ENCODE results near the gene SLC45A2. TPM values are rescaled to one million over a fixed set of nuclear protein-coding genes. Genes with fewer than 3 reads are reported as not detected.

Gene SLC45A2
- total and polyA plus RNA-seq, 11 donors, result 0.30 TPM; not detected in 10

DNA sequence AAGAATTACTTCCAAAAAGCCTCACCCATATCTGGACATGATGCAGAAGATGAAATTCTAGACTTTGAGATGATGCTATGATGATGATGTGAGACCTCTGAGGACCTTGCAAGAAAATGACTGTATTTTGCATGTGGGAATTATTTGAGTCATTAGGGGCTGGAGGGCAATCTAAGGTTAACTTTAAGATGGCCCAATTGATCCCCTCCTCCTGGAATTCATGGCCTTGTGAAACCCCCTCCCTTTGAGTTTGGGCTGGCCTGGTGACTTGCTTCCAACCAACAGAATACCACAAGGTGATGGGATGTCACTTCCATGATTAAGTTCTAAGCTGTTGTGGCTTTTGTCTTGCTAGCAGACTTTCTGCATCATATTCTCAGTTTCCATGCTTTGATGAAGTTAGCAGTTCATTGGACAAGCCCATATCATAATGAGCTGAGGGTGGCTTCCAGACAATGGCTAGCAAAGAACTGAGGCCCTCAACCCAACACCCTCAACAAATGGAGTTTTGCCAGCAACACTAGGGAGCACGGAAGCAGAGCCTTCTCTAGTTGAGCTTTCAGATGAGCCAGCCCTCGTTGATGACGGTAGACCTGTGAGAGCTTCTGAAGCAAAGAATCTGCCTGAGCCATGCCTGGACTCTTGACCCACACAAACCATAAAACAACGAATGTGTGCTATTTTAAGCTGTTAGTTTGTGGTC, 30.8 kb upstream of the SLC45A2 start:
- ATAC-seq (no peak), DNase-seq (no peak)
- no peaks in the 10 kb centered on the region for H3K9me3 ChIP-seq
- WGBS, 4 donors, result 80 to 92% (median 89%) methylated on average over 4 of the region's 4 CpGs
- no peak overlapping the region for H3K27ac ChIP-seq
- H3K4me1 ChIP-seq, result peaks cover 0 to 7% (median 0%) of the 10 kb centered on the region in 12 donors
- no peak for TF ChIP-seq POLR2A (IDR thresholded peaks at IDR 0.05)
- TF ChIP-seq, protein P1, sequence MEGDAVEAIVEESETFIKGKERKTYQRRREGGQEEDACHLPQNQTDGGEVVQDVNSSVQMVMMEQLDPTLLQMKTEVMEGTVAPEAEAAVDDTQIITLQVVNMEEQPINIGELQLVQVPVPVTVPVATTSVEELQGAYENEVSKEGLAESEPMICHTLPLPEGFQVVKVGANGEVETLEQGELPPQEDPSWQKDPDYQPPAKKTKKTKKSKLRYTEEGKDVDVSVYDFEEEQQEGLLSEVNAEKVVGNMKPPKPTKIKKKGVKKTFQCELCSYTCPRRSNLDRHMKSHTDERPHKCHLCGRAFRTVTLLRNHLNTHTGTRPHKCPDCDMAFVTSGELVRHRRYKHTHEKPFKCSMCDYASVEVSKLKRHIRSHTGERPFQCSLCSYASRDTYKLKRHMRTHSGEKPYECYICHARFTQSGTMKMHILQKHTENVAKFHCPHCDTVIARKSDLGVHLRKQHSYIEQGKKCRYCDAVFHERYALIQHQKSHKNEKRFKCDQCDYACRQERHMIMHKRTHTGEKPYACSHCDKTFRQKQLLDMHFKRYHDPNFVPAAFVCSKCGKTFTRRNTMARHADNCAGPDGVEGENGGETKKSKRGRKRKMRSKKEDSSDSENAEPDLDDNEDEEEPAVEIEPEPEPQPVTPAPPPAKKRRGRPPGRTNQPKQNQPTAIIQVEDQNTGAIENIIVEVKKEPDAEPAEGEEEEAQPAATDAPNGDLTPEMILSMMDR (IDR thresholded peaks at IDR 0.05), result no peak
- no peaks in the 10 kb centered on the region for H3K27me3 ChIP-seq
- peaks cover 0 to 10% (median 0%) of the 10 kb centered on the region in 9 donors for H3K36me3 ChIP-seq
- intact Hi-C loops (cut with DNase I), result no loop called here
- H3K4me3 ChIP-seq, result no peak overlapping the region

DNA sequence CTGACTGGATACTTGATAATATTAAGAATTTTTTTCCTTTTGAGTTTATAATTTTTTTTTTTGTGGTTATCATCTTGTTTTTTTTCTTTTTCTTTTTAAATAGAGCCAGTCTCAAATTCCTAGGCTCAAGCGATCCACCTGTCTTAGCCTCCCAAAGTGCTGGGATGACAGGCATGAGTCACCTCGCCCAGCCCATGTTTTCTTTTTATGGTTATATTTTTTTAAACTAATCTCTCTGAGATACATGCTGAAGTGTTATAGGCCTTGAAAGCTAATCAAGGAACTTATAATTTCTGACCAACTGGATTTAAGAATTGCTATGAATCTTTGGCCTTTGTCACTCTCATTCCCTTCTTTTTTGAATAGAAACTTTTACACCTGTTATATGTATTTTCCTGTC, 30.1 kb upstream of the SLC45A2 start:
- H3K27me3 ChIP-seq, result no peaks in the 10 kb centered on the region
- no peak for ATAC-seq
- H3K4me1 ChIP-seq, result peaks cover 0 to 7% (median 0%) of the 10 kb centered on the region in 12 donors
- WGBS, 4 donors, result 95 to 98% (median 97%) methylated on average over 2 of the region's 2 CpGs
- TF ChIP-seq POLR2A (IDR thresholded peaks at IDR 0.05), result no peak
- TF ChIP-seq, protein P1 (IDR thresholded peaks at IDR 0.05), result no peak
- intact Hi-C loops (cut with DNase I), result no loop called here
- peaks cover 0 to 5% (median 0%) of the 10 kb centered on the region in 9 donors for H3K36me3 ChIP-seq
- no peak overlapping the region for H3K4me3 ChIP-seq
- H3K9me3 ChIP-seq, result no peaks in the 10 kb centered on the region
- H3K27ac ChIP-seq, result no peak overlapping the region
- DNase-seq, result no peak

DNA sequence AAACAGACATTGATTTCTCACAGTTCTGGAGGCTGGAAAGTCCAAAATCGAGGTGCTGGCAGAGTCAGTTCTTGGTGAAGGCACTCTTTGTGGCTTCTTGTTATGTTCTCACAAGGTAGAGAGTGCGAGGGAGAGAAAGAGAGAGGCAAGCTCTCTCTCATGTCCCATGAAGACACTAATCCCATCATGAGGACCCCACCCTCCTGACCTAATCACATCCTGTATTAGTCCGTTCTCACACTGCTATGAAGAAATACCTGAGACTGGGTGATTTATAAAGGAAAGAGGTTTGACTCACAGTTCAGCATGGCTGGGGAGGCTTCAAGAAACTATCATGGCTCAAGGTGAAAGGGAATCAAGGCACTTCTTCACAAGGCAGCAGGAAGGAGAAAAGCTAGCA, 29.1 kb upstream of the SLC45A2 start:
- intact Hi-C loops (cut with DNase I), result no loop called here
- H3K4me1 ChIP-seq, result peaks cover 0 to 11% (median 4%) of the 10 kb centered on the region in 12 donors

DNA sequence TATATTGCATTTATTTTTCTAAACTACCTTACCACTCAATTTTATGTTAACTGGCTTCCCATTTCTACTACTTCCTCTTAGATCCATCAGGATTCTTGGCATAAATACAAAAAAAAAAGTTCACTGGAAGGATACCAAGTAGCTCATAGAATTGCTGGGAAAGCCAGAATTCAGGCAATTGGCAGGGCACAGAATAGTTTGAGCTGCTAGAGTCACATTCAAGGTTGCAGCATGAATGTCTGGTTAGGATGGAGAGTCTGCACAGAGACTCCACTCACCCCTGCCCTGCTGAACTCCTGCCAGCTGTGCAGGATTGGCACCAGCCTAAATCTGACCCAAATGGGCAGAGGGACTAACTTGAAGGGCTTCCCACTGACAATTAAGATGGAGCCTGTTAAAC, 28.3 kb upstream of the SLC45A2 start:
- Histone ChIP-seq H3K9me3 (no peaks in the 10 kb centered on the region), H3K27me3 (no peaks in the 10 kb centered on the region), H3K36me3 (no peaks in the 10 kb centered on the region), H3K4me1 (peaks cover 0 to 12% (median 4%) of the 10 kb centered on the region in 12 donors), H3K27ac (no peak overlapping the region), H3K4me3 (no peak overlapping the region)
- no peak for TF ChIP-seq POLR2A (IDR thresholded peaks at IDR 0.05)
- TF ChIP-seq, protein P1 (IDR thresholded peaks at IDR 0.05), result no peak
- DNase-seq, result no peak
- ATAC-seq, result no peak
- intact Hi-C loops (cut with DNase I), result no loop called here

More for the DNA sequence above, 29.1 kb upstream of the SLC45A2 start:
- no peak for TF ChIP-seq POLR2A (IDR thresholded peaks at IDR 0.05)
- TF ChIP-seq, protein P1 (IDR thresholded peaks at IDR 0.05), result no peak
- H3K27me3 ChIP-seq, result no peaks in the 10 kb centered on the region
- H3K9me3 ChIP-seq, result no peaks in the 10 kb centered on the region
- ATAC-seq (no peak), DNase-seq (no peak)
- no peaks in the 10 kb centered on the region for H3K36me3 ChIP-seq
- no peak overlapping the region for H3K4me3 ChIP-seq
- WGBS, 4 donors, result 91 to 95% (median 93%) methylated on average over 3 of the region's 3 CpGs
- H3K27ac ChIP-seq, result no peak overlapping the region
